GM21737 (cell line): ENCODE data around the gene PDLIM5.
"Not testable (repeated sequence)": the region's sequence is repeated elsewhere in the genome, so short reads cannot be mapped to it uniquely, and the experiment has no call there.

Experiments used
- ATAC-seq: cut with Tn5 transposase; IDR thresholded peaks from one replicate; pipeline ENCODE4 v1.9.1; 2021; ENCODE audit warnings: mild to moderate bottlenecking, moderate library complexity; ENCODE audit not compliant: unreplicated experiment

Gene PDLIM5

DNA sequence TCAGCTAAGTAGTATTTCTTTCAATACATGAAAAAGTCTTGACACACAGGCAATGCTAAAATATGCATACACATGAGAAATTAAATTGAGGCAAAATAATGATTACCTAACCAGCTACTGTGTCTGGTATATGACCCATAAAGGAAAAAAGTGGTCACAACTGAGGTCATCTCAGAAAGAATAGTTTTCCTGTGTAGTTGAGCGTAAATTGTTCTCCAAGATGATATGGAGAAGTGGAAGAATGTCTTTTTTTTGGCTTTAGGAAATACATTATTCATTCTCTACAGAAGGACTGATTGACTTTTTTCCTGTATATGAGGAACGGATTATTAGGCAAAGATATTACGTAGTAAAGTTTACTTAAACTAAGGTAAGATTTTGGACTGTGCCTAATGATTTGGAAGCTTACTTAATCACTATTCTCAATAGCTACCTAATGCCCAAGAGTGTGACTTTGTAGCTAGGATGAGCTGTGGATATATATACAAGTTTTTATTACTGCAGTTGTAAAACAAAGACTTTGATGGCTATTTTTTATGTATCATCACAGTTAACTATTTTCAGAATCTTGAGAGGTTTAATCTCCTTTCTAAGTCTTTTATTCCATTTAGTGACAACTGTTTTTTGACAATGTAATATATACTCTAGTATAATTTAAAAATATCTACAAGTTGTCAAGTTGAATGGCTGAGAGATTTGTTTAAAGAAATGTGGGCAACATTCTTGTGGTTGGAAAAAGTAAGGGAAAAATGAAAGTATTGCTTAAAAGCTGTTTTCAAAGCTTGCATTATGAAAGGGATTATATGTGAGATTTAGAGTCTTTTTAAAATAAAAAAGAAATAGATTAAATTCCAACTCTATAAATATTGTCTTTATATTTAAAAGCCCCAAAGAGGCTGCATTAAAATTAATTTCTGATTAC lies 100.2 kb downstream of the PDLIM5 start:
- no peak for ATAC-seq

DNA sequence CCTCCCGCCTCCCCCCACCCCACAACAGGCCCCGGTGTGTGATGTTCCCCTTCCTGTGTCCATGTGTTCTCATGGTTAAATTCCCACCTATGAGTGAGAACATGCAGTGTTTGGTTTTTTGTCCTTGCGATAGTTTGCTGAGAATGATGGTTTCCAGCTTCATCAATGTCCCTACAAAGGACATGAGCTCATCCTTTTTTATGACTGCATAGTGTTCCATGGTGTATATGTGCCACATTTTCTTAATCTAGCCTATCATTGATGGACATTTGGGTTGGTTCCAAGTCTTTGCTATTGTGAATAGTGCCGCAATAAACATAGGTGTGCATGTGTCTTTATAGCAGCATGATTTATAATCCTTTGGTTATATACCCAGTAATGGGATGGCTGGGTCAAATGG lies 104.3 kb downstream of the PDLIM5 start:
- ATAC-seq, result not testable (repeated sequence)

DNA sequence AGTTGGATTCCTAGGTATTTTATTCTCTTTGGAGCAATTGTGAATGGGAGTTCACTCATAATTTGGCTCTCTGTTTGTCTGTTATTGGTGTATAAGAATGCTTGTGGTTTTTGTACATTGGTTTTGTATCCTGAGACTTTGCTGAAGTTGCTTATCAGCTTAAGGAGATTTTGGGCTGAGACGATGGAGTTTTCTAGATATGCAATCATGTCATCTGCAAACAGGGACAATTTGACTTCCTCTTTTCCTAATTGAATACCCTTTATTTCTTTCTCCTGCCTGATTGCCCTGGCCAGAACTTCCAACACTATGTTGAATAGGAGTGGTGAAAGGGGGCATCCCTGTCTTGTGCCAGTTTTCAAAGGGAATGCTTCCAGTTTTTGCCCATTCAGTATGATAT lies 105.9 kb downstream of the PDLIM5 start:
- ATAC-seq, result not testable (repeated sequence)

DNA sequence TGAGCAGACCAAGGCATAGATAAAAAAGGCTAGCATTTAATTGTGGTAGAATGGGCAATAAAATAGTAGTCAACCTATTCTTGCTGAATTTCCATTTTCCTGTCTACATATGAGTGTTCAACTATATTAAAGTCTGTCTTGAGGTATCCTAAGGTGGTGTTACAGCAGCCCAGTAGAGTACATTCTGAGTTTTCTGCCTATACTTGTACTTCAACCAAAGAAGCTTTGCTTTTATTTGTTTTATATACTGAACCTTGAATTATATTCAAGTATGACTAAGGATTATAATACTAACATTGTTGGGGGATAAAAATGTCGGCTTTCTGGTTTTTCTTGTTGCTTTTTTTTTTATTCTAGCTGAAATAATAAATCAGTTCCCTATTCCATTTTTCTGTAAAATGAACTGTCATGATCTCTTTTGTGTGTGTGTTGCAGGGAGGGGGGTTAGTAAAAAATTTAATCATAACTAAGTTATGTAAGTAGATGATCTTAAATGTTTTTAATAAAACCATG lies 106.7 kb downstream of the PDLIM5 start:
- ATAC-seq, result no peak

DNA sequence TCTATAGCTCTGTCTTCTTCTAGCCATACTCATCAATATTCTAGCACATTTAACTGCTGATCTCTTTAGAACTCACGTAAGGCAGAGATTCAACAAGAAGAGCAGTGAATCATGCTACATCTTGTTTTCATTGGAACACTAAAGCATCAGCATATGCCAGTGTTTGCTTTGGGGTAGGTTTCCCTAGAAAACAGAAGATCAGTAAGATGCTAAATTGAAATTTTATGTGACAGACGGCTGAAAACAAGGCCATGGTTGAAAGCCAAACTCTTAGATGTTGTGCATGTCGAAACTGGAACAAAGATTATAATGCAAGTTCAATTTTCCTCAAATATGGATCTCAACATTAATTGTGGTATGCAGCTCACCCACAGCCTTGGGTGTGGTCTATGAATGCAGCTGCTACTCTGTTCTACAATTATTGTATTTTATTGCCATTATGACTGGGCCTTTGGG lies 107.6 kb downstream of the PDLIM5 start:
- ATAC-seq, result no peak

DNA sequence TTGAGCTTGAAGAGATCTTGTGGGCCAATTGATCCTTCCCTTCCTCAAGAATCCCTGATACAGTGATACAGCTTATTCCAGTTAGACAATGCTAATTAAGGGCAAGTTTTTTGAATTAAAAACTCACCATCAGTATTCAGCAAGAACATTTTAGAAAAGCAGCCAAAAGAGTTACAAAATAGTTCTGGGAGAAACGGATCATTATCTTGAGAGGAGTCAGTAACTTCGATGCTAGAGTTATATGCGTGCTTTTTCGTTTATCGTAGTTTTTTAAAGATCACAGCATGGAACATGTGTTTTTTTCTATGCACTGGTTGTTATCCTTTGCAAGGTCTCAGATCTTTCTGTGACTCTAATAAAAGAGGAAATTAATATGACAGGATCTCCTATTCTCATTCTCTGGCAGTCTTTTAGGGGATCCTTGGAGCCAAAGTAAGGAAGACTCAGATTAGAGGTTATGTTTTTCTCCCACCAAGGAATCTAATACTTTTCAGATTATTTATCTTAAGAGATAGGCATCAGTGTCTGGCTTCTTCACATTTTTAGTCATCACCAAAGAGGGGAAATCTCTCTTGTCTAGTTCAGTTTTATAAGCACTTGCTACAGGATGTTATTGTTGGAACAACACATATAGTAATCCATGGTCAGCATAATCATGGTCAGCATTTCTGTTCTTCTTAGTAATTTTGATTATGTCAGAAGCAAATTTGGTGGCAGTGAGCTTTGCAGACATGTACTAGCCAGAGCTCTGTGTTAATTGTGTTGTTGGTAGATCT lies 109.7 kb downstream of the PDLIM5 start:
- no peak for ATAC-seq

DNA sequence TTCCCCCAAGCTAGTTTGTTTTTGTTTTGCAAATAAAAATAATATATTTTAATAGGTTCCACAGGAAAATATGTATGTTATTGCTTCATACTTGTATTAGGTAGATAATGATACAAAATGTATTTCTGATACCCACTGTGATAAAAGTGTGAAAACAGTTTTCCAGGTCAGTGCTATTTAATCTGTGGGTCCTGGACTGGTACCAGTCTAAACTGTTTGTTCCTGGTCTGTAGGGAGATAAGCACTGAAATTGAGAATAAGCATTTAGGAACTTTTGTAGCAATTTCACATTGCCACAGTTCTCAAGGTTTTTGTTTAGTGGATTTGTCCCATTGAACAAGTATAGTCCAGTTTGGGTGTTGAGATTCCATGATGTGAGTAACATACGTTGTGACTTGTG lies 110.5 kb downstream of the PDLIM5 start:
- no peak for ATAC-seq

DNA sequence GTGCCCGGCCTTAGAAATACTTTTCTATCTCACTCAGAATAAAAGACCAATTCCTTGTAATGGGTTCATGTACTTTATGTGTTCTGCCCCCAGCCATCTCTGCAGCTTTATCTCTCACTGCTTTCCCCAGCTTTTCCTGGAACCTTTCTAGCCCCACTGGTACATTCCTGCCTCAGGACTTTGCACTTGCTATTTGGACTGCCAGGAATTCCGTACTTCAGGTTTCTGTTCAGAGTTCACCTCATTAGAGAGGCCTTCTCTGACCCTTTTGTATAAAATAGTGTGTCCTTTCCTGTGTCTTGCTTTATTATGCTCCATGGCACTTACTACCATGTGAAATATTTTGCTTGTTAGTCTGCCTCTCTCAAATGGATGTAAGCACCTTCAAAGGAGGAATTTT lies 112.5 kb downstream of the PDLIM5 start:
- ATAC-seq, result no peak

DNA sequence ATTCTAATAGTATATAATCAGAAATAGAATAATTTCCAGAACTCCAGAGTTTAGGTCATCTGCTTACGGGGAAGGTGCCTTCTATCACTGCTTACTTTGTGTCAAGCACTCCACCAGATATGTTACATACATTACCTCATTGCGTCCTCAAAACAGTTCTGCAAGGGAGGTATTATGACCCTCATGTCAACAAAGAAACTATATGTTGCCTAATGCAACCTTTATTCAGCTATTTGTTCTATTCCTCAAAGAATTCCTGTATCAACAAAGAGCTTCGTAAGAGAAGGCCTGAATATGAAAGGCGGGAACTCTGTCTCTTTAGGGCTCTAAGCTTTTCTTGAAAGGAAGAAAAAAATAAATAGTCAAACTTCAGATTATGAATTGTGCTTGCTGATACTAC lies 114.7 kb downstream of the PDLIM5 start:
- ATAC-seq, result no peak

DNA sequence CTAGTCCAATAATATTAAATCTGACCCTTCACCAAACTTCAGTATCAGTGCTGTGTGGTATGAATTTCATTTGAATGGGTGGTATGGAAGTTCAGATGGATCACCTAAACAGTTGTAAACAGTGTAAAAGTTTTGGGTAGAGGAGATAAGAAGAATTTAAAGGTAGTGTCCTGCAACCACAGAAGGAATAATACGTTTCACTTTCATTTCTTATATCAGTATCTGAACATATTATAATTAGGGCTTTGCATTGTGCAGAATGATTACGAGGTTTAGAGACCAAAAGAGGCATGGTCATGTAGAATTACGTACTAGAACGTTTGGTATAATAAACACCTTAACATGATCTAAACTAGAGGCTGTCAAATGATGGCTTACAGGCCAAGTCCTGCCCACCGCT lies 116.1 kb downstream of the PDLIM5 start:
- no peak for ATAC-seq

DNA sequence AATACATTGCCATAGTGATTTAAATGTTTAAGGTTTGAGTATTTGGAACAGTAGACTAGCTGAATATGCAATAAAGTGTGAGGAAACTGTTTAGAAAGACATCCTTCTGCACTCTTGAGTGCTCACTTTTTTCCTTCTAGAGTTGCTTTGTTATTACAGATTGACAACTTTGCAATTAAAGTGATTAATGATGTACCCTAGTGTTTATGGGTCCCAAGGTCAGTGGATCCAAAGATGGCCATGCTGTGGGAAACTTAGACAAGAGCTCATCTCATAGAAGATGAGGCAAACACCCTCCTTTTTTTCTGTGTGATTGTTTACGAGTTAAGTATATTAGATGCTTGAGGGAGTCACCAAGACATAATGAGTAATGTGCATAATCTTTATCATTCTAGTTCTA lies 118.8 kb downstream of the PDLIM5 start:
- no peak for ATAC-seq

DNA sequence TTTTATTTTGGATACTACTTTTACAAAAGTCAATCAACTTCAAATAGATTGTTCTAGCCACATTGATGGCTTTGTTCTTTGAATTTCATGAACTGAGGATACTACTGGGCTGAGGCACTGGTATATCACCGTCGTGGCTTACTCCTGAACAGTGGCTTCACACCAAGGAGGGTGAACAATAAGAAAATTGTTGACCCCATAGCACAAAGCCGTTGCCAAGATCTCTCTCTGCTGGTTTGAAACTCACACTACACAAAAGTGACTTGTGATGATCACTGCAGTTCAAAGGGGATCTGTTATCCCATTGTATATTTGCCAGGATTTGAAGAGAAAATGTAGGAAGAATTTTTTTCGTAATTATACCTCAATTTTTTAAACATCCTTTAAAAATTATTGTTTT lies 119.6 kb downstream of the PDLIM5 start:
- no peak for ATAC-seq

DNA sequence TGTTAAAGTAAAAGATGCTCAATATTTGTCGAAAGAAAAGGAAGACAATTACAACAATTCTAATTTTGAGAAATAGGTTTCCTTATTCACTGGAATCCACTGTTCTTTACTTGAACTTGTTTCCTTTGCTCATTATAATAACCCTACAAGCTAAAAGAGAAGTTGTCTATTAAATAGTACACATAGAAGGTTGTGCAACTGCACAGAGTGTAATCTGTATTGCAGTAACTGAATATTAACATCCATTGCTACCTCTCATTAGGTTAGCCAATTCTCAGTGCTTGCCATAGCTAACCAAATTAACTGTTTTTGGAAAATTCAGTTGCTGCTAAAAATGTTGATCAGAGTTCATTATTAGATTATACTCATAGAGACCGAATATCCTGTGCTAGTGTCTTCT lies 120.0 kb downstream of the PDLIM5 start:
- ATAC-seq, result no peak

DNA sequence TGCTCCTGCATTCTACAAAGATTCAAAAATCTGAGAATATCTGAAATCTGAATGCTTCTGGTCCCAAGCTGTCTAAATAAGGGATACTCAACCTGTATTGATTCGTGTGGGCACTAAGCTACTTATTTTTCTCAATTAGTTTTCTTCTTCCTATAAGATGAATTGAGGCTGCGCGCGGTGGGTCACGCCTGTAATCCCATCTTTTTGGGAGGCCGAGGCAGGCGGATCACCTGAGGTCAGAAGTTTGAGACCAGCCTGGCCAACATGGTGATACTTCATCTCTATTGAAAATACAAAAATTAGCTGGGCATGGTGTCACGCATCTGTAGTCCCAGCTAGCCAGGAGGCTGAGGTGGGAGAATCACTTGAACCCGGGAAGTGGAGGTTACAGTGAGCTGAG lies 122.3 kb downstream of the PDLIM5 start:
- ATAC-seq, result no peak

DNA sequence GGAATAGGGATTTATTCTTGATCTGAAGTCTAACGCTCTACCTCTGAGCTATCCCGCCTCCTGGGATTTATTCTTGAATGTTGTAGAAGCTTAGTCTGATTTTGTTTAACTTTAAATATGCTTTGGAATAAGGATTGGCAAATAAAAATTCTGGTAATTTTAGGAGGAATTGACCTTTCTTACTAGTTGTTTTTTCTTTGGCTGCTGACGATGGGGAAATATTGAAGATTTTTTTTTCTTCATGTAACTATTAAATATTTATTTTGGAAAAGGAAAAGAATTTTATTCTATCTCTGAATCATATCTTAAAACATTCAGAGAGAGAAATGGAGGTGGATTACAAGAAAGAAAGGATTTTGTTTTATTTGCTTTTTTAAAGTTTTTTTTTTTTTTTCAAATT lies 122.9 kb downstream of the PDLIM5 start:
- no peak for ATAC-seq

DNA sequence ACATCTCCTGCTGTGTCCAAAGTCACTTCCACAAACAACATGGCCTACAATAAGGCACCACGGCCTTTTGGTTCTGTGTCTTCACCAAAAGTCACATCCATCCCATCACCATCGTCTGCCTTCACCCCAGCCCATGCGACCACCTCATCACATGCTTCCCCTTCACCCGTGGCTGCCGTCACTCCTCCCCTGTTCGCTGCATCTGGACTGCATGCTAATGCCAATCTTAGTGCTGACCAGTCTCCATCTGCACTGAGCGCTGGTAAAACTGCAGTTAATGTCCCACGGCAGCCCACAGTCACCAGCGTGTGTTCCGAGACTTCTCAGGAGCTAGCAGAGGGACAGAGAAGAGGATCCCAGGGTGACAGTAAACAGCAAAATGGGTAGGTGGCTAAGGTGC lies 123.9 kb downstream of the PDLIM5 start:
- ATAC-seq, result no peak

DNA sequence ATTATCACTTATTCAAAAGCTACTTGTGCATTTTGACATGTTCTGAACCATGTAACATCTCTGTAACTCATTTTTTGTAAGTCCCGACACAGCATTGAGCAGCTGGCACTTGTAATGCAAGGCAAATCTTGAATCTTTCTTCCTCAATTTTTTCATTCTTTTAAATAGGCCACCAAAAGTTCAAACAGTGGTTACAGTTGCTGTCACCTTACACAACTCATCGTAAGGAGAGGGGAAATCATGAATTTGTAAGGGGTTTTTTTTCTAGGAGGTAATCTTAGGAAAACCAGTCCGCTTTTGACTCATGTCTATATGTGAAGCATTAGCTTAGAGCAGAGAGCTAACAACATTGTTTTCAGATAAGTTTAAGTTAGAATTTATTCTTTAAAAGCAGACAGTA lies 124.5 kb downstream of the PDLIM5 start:
- no peak for ATAC-seq

DNA sequence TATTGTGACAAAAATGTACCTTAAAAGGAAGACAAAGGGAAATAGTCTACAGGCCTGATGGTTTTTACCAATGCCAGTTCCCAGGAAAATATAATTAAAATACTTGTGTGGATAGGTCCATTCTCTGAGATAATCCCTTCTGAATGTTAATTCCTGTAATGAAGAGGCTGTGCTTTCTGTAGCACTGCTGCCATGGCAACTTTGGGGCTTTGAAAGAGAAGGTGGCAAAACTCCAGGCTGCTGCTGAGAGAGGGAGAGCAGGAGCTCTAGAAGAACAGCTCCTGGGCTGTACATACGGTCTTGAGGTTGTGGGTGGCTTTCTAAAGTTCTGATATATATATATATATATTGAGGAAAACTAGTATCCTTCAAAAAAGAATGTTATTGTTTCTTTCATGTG lies 125.4 kb downstream of the PDLIM5 start:
- ATAC-seq, result no peak

DNA sequence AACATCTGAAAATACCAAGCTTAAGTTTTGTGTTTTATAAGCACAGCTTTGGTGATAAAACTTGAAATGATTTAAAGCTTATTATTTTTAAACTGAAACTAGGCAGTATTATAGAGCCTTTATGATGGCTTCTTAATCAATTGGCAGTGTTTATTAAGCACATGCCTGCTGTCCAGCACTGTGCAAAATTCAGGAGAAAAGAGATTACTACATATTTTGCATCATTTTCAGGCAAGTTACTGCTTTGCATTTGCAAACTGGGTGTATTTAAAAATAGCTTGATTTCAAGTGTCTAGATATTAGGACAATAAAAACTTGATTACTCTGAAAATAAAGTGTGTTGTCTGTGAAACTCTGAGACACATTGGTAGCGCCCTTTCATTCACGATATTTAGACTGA lies 126.5 kb downstream of the PDLIM5 start:
- ATAC-seq, result no peak

DNA sequence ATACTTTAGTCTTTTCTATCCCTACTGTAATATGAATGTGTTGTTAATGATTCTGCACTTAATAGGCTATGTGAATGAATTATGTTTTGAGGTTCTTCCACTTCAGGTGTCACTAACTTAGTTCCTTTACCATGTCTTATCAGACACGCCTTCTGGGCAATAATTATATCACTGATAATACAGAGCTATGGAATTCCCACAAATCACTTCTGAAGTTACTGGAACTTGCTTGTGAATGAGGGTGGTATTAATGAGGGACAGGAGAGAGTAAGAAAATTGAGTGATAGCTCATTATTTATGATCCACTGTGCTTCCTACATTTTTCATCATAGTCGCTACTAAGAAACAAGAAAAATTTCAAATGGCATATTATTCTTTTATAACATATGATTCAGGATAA lies 130.0 kb downstream of the PDLIM5 start:
- no peak for ATAC-seq

DNA sequence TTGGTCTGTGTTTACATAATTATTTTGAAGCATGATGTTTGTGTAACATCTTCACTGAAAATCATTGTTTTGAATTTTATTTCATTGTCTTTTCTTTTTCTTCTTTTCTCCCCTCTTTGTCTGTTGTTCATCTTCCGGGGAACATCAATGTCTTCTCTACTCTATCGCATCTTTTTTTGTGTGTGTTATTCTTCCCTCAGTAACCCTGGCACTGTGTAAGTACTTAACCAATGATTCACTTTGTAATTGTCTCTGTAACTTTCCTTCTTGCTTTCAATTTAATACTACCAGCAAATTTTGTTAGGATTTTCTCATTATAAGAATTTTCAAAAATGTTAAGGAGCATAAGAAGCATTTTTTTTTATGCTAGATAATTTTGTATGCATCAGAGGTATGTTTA lies 130.8 kb downstream of the PDLIM5 start:
- no peak for ATAC-seq
